H1 (cell line): ENCODE measurements around the gene GPRC5D. TPM values are rescaled to one million over a fixed set of nuclear protein-coding genes. Genes with fewer than 3 reads are reported as not detected.

Experiments
- CTCF ChIA-PET: fragments of 300-600 bp; sonication (Branson Sonifier 250); formaldehyde crosslinking; loops from one replicate; lab custom pipeline; 2021; ENCODE audit not compliant: partially characterized antibody; lab: Charles Lee
- POLR2A ChIA-PET: fragments of 300-600 bp; sonication (Branson Sonifier 250); formaldehyde crosslinking; loops from one replicate; lab custom pipeline; 2021; ENCODE audit warnings: inconsistent platforms; ENCODE audit not compliant: partially characterized antibody; lab: Charles Lee
- DNase-seq, 2 experiments: peaks; one replicate each; pipeline versions ENCODE4 v3.0.0 to v3.0.0-alpha.2; 2010 to 2022; ENCODE audit warnings: low spot score in 2 of 2, low read depth in 1 of 2, mixed read lengths in 1 of 2
- FAIRE-seq: peaks from 2 replicates; lab custom pipeline; 2011; peaks lifted over from hg19 to GRCh38; lab: Jason Lieb, UNC
- H2AFZ ChIP-seq: 2 replicates; pipeline ENCODE4 v1.8.1; 2012; ENCODE audit warnings: low read length, inconsistent platforms
- H2AK5ac ChIP-seq: 2 replicates; pipeline ENCODE4 v1.6.1; 2013; ENCODE audit warnings: low read depth, low read length
- H2BK120ac ChIP-seq: replicated peaks from 2 replicates; pipeline ENCODE3; 2013; ENCODE audit warnings: low read depth, low read length, inconsistent platforms
- H2BK12ac ChIP-seq: 2 replicates; pipeline ENCODE4 v1.6.1; 2013; ENCODE audit warnings: low read depth, low read length
- H2BK15ac ChIP-seq: 2 replicates; pipeline ENCODE4 v1.6.1; 2013; ENCODE audit warnings: low read length
- H2BK20ac ChIP-seq: 2 replicates; pipeline ENCODE4 v1.6.1; 2013; ENCODE audit warnings: low read length
- H2BK5ac ChIP-seq: 2 replicates; pipeline ENCODE4 v1.6.1; 2013; ENCODE audit warnings: low read depth, low read length
- H3K14ac ChIP-seq: 2 replicates; pipeline ENCODE4 v1.6.1; 2013; ENCODE audit warnings: inconsistent platforms; ENCODE audit not compliant: insufficient read length
- H3K18ac ChIP-seq: 2 replicates; pipeline ENCODE4 v1.6.1; 2013; ENCODE audit warnings: low read length; ENCODE audit errors: extremely low read depth
- H3K23ac ChIP-seq: 2 replicates; pipeline ENCODE4 v1.6.1; 2013; ENCODE audit warnings: inconsistent platforms; ENCODE audit not compliant: insufficient read length
- H3K23me2 ChIP-seq: 2 replicates; pipeline ENCODE4 v1.6.1; 2013; ENCODE audit warnings: low read depth, low read length
- H3K27ac ChIP-seq: 2 replicates; pipeline ENCODE4 v1.6.1; 2011; ENCODE audit warnings: low read depth, low read length, inconsistent platforms
- H3K27me3 ChIP-seq, 4 experiments: replicated peaks in 1 of 4; 1 replicate in 1 of 4; 2 replicates in 3 of 4; pipeline versions ENCODE4 v1.6.1 to v1.8.1; 2011 to 2013; ENCODE audit warnings: low read length in 3 of 4, mild to moderate bottlenecking in 3 of 4, inconsistent platforms in 2 of 4, mixed read lengths in 2 of 4, moderate library complexity in 1 of 4; ENCODE audit not compliant: control insufficient read depth in 3 of 4, insufficient read depth in 3 of 4; ENCODE audit errors: extremely low read depth in 1 of 4
- H3K36me3 ChIP-seq, 4 experiments: 2 replicates each; pipeline versions ENCODE4 v1.6.1 to v1.8.1; 2011 to 2013; ENCODE audit warnings: mild to moderate bottlenecking in 4 of 4, low read length in 3 of 4, moderate library complexity in 2 of 4, control low read depth in 1 of 4, inconsistent platforms in 1 of 4; ENCODE audit not compliant: insufficient read depth in 4 of 4, control insufficient read depth in 2 of 4
- H3K4ac ChIP-seq: replicated peaks from 2 replicates; pipeline ENCODE3; 2013; ENCODE audit warnings: low read length, low read depth, mixed read lengths, inconsistent platforms; ENCODE audit not compliant: insufficient read length
- H3K4me1 ChIP-seq, 4 experiments: replicated peaks in 1 of 4; 1 replicate in 1 of 4; 2 replicates in 3 of 4; pipeline versions ENCODE4 v1.6.1 to v1.8.1; 2011 to 2013; ENCODE audit warnings: low read length in 3 of 4, inconsistent platforms in 2 of 4, mixed read lengths in 1 of 4; ENCODE audit not compliant: insufficient read depth in 4 of 4, control insufficient read depth in 3 of 4
- H3K4me2 ChIP-seq, 2 experiments: 2 replicates each; pipeline versions ENCODE4 v1.6.1 to v1.8.1; 2011 to 2013; ENCODE audit warnings: low read depth in 2 of 2, low read length in 2 of 2, control low read depth in 1 of 2, inconsistent platforms in 1 of 2, mild to moderate bottlenecking in 1 of 2; ENCODE audit not compliant: insufficient read depth in 1 of 2
- H3K4me3 ChIP-seq, 4 experiments: fragments of 200-600, 300-600 bp in 1 of 4; sonication (generic), shearing (Covaris generic), sonication (Bioruptor Twin) in 1 of 4; 2 replicates each; pipeline versions ENCODE4 v1.5.1 to v1.8.1; 2011 to 2016; ENCODE audit warnings: low read length in 4 of 4, low read depth in 3 of 4, control low read depth in 2 of 4, inconsistent platforms in 2 of 4, mild to moderate bottlenecking in 2 of 4, mixed read lengths in 1 of 4, moderate library complexity in 1 of 4; ENCODE audit not compliant: insufficient read depth in 2 of 4; ENCODE audit errors: extremely low read depth in 1 of 4
- H3K56ac ChIP-seq: replicated peaks from 2 replicates; pipeline ENCODE3; 2013; ENCODE audit warnings: low read depth, mild to moderate bottlenecking, mixed read lengths, low read length, inconsistent platforms; ENCODE audit not compliant: insufficient read length
- H3K79me1 ChIP-seq: 2 replicates; pipeline ENCODE4 v1.6.1; 2013; ENCODE audit warnings: low read depth, low read length, control low read depth
- H3K79me2 ChIP-seq, 2 experiments: 2 replicates each; pipeline versions ENCODE4 v1.6.1 to v1.8.1; 2012 to 2013; ENCODE audit warnings: low read length in 2 of 2, mild to moderate bottlenecking in 2 of 2, inconsistent platforms in 1 of 2; ENCODE audit not compliant: insufficient read depth in 2 of 2, control insufficient read depth in 1 of 2
- H3K9ac ChIP-seq, 4 experiments: replicated peaks in 1 of 4; 1 replicate in 1 of 4; 2 replicates in 3 of 4; pipeline versions ENCODE4 v1.6.1 to v1.8.1; 2011 to 2013; ENCODE audit warnings: low read depth in 3 of 4, low read length in 3 of 4, control low read depth in 2 of 4, mild to moderate bottlenecking in 2 of 4, moderate library complexity in 2 of 4, inconsistent platforms in 1 of 4; ENCODE audit errors: extremely low read depth in 1 of 4
- H3K9me3 ChIP-seq, 2 experiments: 2 replicates each; pipeline versions ENCODE4 v1.6.1 to v1.8.1; 2012 to 2013; ENCODE audit warnings: mild to moderate bottlenecking in 2 of 2, moderate library complexity in 2 of 2, control low read depth in 1 of 2, inconsistent platforms in 1 of 2, low read depth in 1 of 2, low read length in 1 of 2, mixed read lengths in 1 of 2; ENCODE audit not compliant: insufficient read depth in 2 of 2
- H4K20me1 ChIP-seq, 2 experiments: replicated peaks in 1 of 2; 2 replicates each; pipeline versions ENCODE3 to v1.8.1; 2011 to 2013; ENCODE audit warnings: inconsistent platforms in 2 of 2, low read length in 2 of 2, mild to moderate bottlenecking in 1 of 2; ENCODE audit not compliant: insufficient read depth in 2 of 2, control insufficient read depth in 1 of 2
- H4K5ac ChIP-seq: 2 replicates; pipeline ENCODE4 v1.6.1; 2013; ENCODE audit warnings: low read length, low read depth, mixed read lengths, inconsistent platforms; ENCODE audit not compliant: insufficient read length
- H4K8ac ChIP-seq: 2 replicates; pipeline ENCODE4 v1.8.0; 2013; ENCODE audit warnings: mild to moderate bottlenecking, moderate library complexity, low read length, inconsistent platforms; ENCODE audit not compliant: insufficient read depth; ENCODE audit errors: extremely low read depth
- H4K91ac ChIP-seq: replicated peaks from 2 replicates; pipeline ENCODE3; 2013; ENCODE audit warnings: low read length, mixed read lengths, inconsistent platforms; ENCODE audit not compliant: insufficient read length
- BCL11A ChIP-seq, 2 experiments: IDR thresholded peaks; one replicate each; pipeline ENCODE4 v1.6.1; 2011; ENCODE audit warnings: low read depth in 2 of 2, low read length in 2 of 2, mild to moderate bottlenecking in 2 of 2
- CBX5 ChIP-seq: fragments of 300-800, 300-1000 bp; sonication (generic); IDR thresholded peaks from 2 replicates; pipeline ENCODE4 v1.7.1; 2016; ENCODE audit warnings: antibody characterized with exemption, low read length, low read depth
- CREB1 ChIP-seq: IDR thresholded peaks from 2 replicates; pipeline ENCODE4 v1.6.1; 2012; ENCODE audit warnings: inconsistent platforms
- CTCF ChIP-seq, 3 experiments: IDR thresholded peaks; 1 replicate in 2 of 3; 2 replicates in 1 of 3; pipeline versions ENCODE4 v1.5.1 to v1.6.1; 2011; ENCODE audit warnings: low read length in 3 of 3, mild to moderate bottlenecking in 3 of 3, inconsistent platforms in 2 of 3, low read depth in 1 of 3, moderate library complexity in 1 of 3; ENCODE audit not compliant: insufficient read depth in 1 of 3; ENCODE audit errors: control extremely low read depth in 1 of 3
- GABPA ChIP-seq: IDR thresholded peaks from 2 replicates; pipeline ENCODE4 v1.6.1; 2011; ENCODE audit warnings: mild to moderate bottlenecking, low read length, moderate library complexity, borderline replicate concordance; ENCODE audit not compliant: insufficient read depth
- JUND ChIP-seq: IDR thresholded peaks from 2 replicates; pipeline ENCODE4 v1.6.1; 2011; ENCODE audit warnings: mild to moderate bottlenecking, improper control_type of control experiment, low read length
- KDM1A ChIP-seq: fragments of 200-600, 300-600 bp; sonication (generic); IDR thresholded peaks from 2 replicates; pipeline ENCODE4 v1.7.1; 2016; ENCODE audit warnings: mild to moderate bottlenecking, low read length, borderline replicate concordance
- MAX ChIP-seq: IDR thresholded peaks from 2 replicates; pipeline ENCODE4 v1.6.1; 2012; ENCODE audit warnings: inconsistent platforms
- WGBS, 2 experiments: shearing (Covaris generic) in 1 of 2; methylation state at CpG; one replicate each; pipeline versions ENCODE4 v1.1.6 to v1.1.7; 2013 to 2015; ENCODE audit warnings: low lambda C conversion rate in 2 of 2, mixed read lengths in 2 of 2, inconsistent platforms in 1 of 2, low coverage in 1 of 2, missing lambda C conversion rate in 1 of 2; ENCODE audit not compliant: insufficient replicate concordance in 2 of 2, insufficient coverage in 1 of 2, insufficient read length in 1 of 2; ENCODE audit errors: extremely low coverage in 1 of 2, missing lambda C conversion rate in 1 of 2; 5-methylcytosine and 5-hydroxymethylcytosine counted together
- polyA plus RNA-seq, 7 experiments: library from polyadenylated mRNA; depleted of rRNA in 3 of 7; stranded (reverse) in 5 of 7; unstranded in 2 of 7; fragments of >200 nt in 5 of 7; fragments of 200-250 nt in 2 of 7; gene quantifications; 1 replicate in 5 of 7; 2 replicates in 1 of 7; 4 replicates in 1 of 7; pipeline versions ENCODE4 v1.2.1 to v1.2.3, GENCODE V29; 2011 to 2013; ENCODE audit warnings: missing spikeins in 2 of 7, mixed read lengths in 2 of 7
- total RNA-seq: library from RNA; stranded (reverse); fragmentation: NEBNext Ultra II Directional; extraction: Animal tissue kit (Norgen Biotek cat#: 25700); gene quantifications from 2 replicates; pipeline ENCODE4 v1.2.1, GENCODE V29; 2021

GPRC5D gene
- total and polyA plus RNA-seq, 2 of the 8 experiments (the other 6 are each of a cell fraction or from before 2014, with no cell fraction given): 0.45 TPM; not detected in 1

GRCh38 chr12:12960639-12961209, 8.8 kb upstream of the GPRC5D start:
- POLR2A ChIA-PET: interaction anchor here (1.6 kb wide), 1 partner anchor 16 kb away, joined by 3 read pairs; no protein-coding TSS in a partner anchor
- Histone ChIP-seq H4K5ac (no peak overlapping the region), H3K27ac (no peak overlapping the region), H2BK15ac (no peak overlapping the region), H3K79me2 (no peaks in the 10 kb centered on the region), H3K9me3 (no peaks in the 10 kb centered on the region), H3K9ac (no peak overlapping the region), H3K18ac (no peak overlapping the region), H3K4me3 (no peak overlapping the region), H3K27me3 (no peaks in the 10 kb centered on the region), H2AFZ (no peak overlapping the region)
- no peak for FAIRE-seq
- no peak for TF ChIP-seq BCL11A (IDR thresholded peaks at IDR 0.05; ENCODE audit: low read depth in 2 of 2, low read length in 2 of 2)
- TF ChIP-seq CREB1: no peak
- TF ChIP-seq MAX: no peak
- TF ChIP-seq KDM1A: no peak
- TF ChIP-seq GABPA: no peak
- no peak for TF ChIP-seq JUND
- TF ChIP-seq CBX5: no peak
- no peak for TF ChIP-seq CTCF (IDR thresholded peaks at IDR 0.05; ENCODE audit: control extremely low read depth in 1 of 3, insufficient read depth in 1 of 3, low read depth in 1 of 3, low read length in 3 of 3)
- TF ChIP-seq, all 59 proteins: peak for 0
- no peak overlapping the region for H3K4me2 ChIP-seq
- no peaks in the 10 kb centered on the region for H3K36me3 ChIP-seq
- H3K23me2 ChIP-seq: no peaks in the 10 kb centered on the region
- no peak overlapping the region for H3K23ac ChIP-seq
- DNase-seq: no peak
- CTCF ChIA-PET: interaction anchor here (0.6 to 2.2 kb wide), 8 partner anchors 11 to 172 kb away, joined by 3 to 8 read pairs (median 3); no protein-coding TSS in a partner anchor
- H2AK5ac ChIP-seq: no peak overlapping the region
- H2BK12ac ChIP-seq: no peak overlapping the region
- H3K4ac ChIP-seq: no peak overlapping the region
- no peaks in the 10 kb centered on the region for H4K20me1 ChIP-seq
- H4K8ac ChIP-seq: no peak overlapping the region
- 80% methylated on average over 5 of the region's 5 CpGs; no CpG with 5 or more reads in 1 of the 2 experiments for WGBS, 2 experiments
- H3K4me1 ChIP-seq: no peaks in the 10 kb centered on the region
- no peak overlapping the region for H4K91ac ChIP-seq
- no peaks in the 10 kb centered on the region for H3K79me1 ChIP-seq
- no peak overlapping the region for H3K56ac ChIP-seq
- no peak overlapping the region for H2BK5ac ChIP-seq
- no peak overlapping the region for H2BK120ac ChIP-seq
- no peak overlapping the region for H2BK20ac ChIP-seq
- no peak overlapping the region for H3K14ac ChIP-seq
